Measurements from ENCODE around the gene LOXL1. TPM values are rescaled to one million over a fixed set of nuclear protein-coding genes. Genes with fewer than 3 reads are reported as not detected.

LOXL1 gene
- total and polyA plus RNA-seq, 11 donors, result 20.7 to 79.5 (median 30.4) TPM

DNA sequence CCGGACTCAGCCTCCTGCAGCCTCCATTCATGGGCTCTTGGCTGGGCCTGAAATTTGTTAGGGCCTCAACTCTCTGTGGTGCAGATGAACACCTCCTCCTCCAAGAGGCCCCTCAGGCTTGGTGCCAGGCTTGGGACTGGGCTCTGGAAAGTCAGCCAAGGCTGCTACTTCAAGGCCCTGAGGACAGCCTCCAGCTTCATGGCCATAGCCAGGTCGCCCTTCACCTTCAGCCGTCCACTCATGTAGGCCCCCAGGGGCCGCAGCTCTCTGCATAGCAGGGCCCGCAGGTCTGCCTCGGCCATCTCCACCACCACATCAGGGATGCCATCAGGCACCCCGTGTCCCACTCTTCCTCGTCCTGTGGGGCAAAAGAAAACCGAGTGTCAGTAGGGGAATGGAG lies 57.5 kb downstream of the LOXL1 start:
- no peaks in the 10 kb centered on the region for H3K9me3 ChIP-seq
- ATAC-seq (peak in 1 of 4 donors; percentile 1), DNase-seq (peak in 1 of 5 donors; percentile 38)
- H3K36me3 ChIP-seq, result peaks cover 0 to 33% (median 13%) of the 10 kb centered on the region in 9 donors
- H3K27me3 ChIP-seq, result no peaks in the 10 kb centered on the region
- 93 to 98% (median 94%) methylated on average over 6 to 9 of the region's 9 CpGs for whole genome bisulfite sequencing, 4 donors
- TF ChIP-seq, protein P1, sequence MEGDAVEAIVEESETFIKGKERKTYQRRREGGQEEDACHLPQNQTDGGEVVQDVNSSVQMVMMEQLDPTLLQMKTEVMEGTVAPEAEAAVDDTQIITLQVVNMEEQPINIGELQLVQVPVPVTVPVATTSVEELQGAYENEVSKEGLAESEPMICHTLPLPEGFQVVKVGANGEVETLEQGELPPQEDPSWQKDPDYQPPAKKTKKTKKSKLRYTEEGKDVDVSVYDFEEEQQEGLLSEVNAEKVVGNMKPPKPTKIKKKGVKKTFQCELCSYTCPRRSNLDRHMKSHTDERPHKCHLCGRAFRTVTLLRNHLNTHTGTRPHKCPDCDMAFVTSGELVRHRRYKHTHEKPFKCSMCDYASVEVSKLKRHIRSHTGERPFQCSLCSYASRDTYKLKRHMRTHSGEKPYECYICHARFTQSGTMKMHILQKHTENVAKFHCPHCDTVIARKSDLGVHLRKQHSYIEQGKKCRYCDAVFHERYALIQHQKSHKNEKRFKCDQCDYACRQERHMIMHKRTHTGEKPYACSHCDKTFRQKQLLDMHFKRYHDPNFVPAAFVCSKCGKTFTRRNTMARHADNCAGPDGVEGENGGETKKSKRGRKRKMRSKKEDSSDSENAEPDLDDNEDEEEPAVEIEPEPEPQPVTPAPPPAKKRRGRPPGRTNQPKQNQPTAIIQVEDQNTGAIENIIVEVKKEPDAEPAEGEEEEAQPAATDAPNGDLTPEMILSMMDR (IDR thresholded peaks at IDR 0.05), result no peak
- TF ChIP-seq POLR2A (IDR thresholded peaks at IDR 0.05), result no peak
- H3K4me1 ChIP-seq, result peaks cover 24 to 93% (median 79%) of the 10 kb centered on the region in 12 donors
- intact Hi-C loops (cut with DNase I), result loop anchor here in 3 of 10 donors (5.0 kb wide), 2 partner anchors 59 to 334 kb away; no protein-coding TSS in a partner anchor
- no peak overlapping the region for H3K4me3 ChIP-seq
- H3K27ac ChIP-seq, result peak overlapping the region; percentile 90 to 99 (median 96)

DNA sequence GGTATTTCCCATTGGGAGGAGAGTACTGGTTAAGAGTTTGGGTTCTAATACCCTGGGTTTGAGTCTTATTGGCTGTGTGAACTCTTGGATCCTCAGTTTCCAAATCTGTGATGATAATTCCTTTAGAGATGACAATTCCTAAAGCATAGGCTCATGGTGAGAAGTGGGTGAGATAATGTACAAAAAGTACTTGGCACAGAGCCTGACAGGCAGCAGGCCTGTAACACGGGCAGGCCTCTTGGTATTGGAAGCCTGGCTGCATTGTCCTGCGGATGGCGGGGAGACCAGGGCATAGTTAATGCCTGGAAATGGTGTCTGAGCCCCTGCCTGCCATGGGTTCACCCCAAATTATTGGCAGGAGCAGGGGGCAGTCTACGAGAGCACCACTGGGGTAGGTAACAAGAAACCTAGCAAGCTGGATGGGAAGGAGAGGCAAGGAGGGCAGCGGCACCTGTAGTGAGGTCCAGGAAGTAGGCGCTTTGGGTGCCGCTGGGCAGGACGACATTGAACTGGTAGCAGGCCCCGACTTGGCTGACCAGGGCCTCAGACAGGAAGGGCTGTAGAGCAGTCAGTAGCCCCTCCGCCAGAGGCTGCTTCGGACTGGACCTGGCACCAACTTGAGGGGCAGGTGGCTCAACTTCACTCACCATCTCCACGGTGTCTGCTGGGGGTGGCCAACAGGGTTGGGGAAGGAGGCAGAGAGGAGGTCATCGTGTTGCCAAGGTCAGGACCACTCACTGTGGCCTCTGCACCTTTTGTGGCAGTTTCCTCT lies 58.1 kb downstream of the LOXL1 start:
- Histone ChIP-seq H3K9me3 (no peaks in the 10 kb centered on the region), H3K4me1 (peaks cover 27 to 100% (median 85%) of the 10 kb centered on the region in 12 donors), H3K27me3 (no peaks in the 10 kb centered on the region), H3K27ac (peak overlapping the region; percentile 90 to 99 (median 96)), H3K4me3 (no peak overlapping the region), H3K36me3 (peaks cover 0 to 33% (median 13%) of the 10 kb centered on the region in 9 donors)
- WGBS, 4 donors, result 65 to 73% (median 72%) methylated on average over 11 to 13 of the region's 13 CpGs
- TF ChIP-seq, protein P1 (IDR thresholded peaks at IDR 0.05), result no peak
- no peak for TF ChIP-seq POLR2A (IDR thresholded peaks at IDR 0.05)
- DNase-seq (peak in 1 of 5 donors; percentile 48), ATAC-seq (no peak)
- intact Hi-C loops (cut with DNase I), result loop anchor here in 3 of 10 donors (5.0 kb wide), 2 partner anchors 58 to 333 kb away; no protein-coding TSS in a partner anchor

DNA sequence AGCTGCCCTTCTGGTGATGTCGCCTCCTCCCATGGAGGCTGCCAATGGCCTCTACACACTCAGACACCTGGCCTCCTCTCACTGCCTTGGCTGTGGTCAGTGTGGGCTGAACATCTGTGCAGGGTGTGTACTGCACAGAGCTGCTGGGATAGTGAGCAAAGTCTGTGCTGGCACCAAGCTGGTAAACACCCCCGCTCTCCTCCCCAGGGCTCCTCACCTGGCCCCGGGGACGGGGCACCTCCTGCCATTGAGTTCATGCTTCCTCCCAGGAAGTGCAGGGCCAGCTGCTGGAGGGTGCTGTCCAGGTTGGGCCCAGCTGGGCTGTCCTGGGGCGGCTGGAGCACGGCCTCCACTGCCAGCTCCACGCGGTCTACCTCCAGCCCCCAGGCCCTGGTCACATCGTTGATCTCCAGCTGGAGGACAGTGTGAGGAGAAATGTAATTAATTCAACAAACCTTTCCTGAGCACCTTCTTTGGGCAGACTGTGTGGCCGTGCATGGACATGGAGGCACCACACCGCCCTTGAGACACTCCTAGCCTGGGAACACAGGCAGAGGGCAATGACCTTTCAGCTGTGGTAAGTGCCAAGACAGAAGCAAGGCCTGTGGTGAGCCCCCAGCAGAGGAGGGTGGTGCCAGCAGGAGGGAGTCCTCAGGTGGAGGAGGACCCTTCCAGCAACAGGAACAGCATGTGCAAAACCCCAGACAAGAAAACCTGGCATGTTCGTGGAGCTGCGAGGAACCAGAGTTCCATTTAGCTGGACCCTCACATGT lies 59.0 kb downstream of the LOXL1 start:
- Histone ChIP-seq H3K9me3 (no peaks in the 10 kb centered on the region), H3K4me1 (peaks cover 36 to 100% (median 94%) of the 10 kb centered on the region in 12 donors), H3K27ac (peak overlapping the region; percentile 90 to 99 (median 96)), H3K27me3 (no peaks in the 10 kb centered on the region), H3K4me3 (no peak overlapping the region), H3K36me3 (peaks cover 0 to 33% (median 13%) of the 10 kb centered on the region in 9 donors)
- TF ChIP-seq POLR2A (IDR thresholded peaks at IDR 0.05), result no peak
- TF ChIP-seq, protein P1 (IDR thresholded peaks at IDR 0.05), result no peak
- ATAC-seq, result no peak
- intact Hi-C loops (cut with DNase I), result no loop called here
- DNase-seq, result no peak
- WGBS, 4 donors, result 79 to 93% (median 81%) methylated on average over 8 to 13 of the region's 13 CpGs

All from heart left ventricle (tissue), 16 donors.